Measurements from ENCODE around the gene TBC1D14.

The TBC1D14 gene

GRCh38 chr4:7049295-7049694 lies 139.7 kb downstream of the TBC1D14 start:
- H3K4me3 ChIP-seq (ENCODE audit: low read length, poor library complexity, severe bottlenecking) = no peak overlapping the region
- no peaks in the 10 kb centered on the region for H3K9me3 ChIP-seq (ENCODE audit: insufficient read depth, low read depth, low read length)
- H3K36me3 ChIP-seq (ENCODE audit: insufficient read depth, low read length) = peaks cover 2% of the 10 kb centered on the region; the same call in 1 of the 2 replicates
- H4K20me1 ChIP-seq (ENCODE audit: insufficient read depth, low read length, poor library complexity, severe bottlenecking) = peaks cover 84% of the 10 kb centered on the region
- no peak for TF ChIP-seq EZH2phosphoT487 (IDR thresholded peaks at IDR 0.05; ENCODE audit: borderline replicate concordance)
- TF ChIP-seq, protein P1, sequence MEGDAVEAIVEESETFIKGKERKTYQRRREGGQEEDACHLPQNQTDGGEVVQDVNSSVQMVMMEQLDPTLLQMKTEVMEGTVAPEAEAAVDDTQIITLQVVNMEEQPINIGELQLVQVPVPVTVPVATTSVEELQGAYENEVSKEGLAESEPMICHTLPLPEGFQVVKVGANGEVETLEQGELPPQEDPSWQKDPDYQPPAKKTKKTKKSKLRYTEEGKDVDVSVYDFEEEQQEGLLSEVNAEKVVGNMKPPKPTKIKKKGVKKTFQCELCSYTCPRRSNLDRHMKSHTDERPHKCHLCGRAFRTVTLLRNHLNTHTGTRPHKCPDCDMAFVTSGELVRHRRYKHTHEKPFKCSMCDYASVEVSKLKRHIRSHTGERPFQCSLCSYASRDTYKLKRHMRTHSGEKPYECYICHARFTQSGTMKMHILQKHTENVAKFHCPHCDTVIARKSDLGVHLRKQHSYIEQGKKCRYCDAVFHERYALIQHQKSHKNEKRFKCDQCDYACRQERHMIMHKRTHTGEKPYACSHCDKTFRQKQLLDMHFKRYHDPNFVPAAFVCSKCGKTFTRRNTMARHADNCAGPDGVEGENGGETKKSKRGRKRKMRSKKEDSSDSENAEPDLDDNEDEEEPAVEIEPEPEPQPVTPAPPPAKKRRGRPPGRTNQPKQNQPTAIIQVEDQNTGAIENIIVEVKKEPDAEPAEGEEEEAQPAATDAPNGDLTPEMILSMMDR (conservative IDR thresholded peaks at IDR 0.05; ENCODE audit: low read length) = no peak
- H3K9ac ChIP-seq (ENCODE audit: low read depth, low read length, poor library complexity, severe bottlenecking) = no peak overlapping the region
- peaks cover 10% of the 10 kb centered on the region; the same call in 1 of the 2 replicates for H3K79me2 ChIP-seq (ENCODE audit: insufficient read depth, low read length)
- no peaks in the 10 kb centered on the region for H3K9me2 ChIP-seq (replicated peaks; ENCODE audit: low read depth, low read length)
- peaks cover 38% of the 10 kb centered on the region for H3K4me1 ChIP-seq (ENCODE audit: insufficient read depth, low read length, poor library complexity, severe bottlenecking)
- no peak overlapping the region for H3K4me2 ChIP-seq (ENCODE audit: low read depth, low read length, poor library complexity, severe bottlenecking)
- H2AFZ ChIP-seq (ENCODE audit: low read length) = no peak overlapping the region
- no peaks in the 10 kb centered on the region for H3F3A ChIP-seq (ENCODE audit: low read depth)
- peaks cover 38% of the 10 kb centered on the region for H3K27me3 ChIP-seq (ENCODE audit: insufficient read depth, low read length, poor library complexity, severe bottlenecking)

- Histone ChIP-seq H3K79me2 (ENCODE audit: insufficient read depth, low read length) (peaks cover 7% of the 10 kb centered on the region; the same call in 1 of the 2 replicates), H3K9me3 (ENCODE audit: insufficient read depth, low read depth, low read length) (no peaks in the 10 kb centered on the region), H4K20me1 (ENCODE audit: insufficient read depth, low read length, poor library complexity, severe bottlenecking) (peaks cover 83% of the 10 kb centered on the region), H3K9ac (ENCODE audit: low read depth, low read length, poor library complexity, severe bottlenecking) (no peak overlapping the region), H3K27me3 (ENCODE audit: insufficient read depth, low read length, poor library complexity, severe bottlenecking) (peaks cover 35% of the 10 kb centered on the region), H3K4me1 (ENCODE audit: insufficient read depth, low read length, poor library complexity, severe bottlenecking) (peaks cover 33% of the 10 kb centered on the region), H3K36me3 (ENCODE audit: insufficient read depth, low read length) (peaks cover 7% of the 10 kb centered on the region; the same call in 1 of the 2 replicates), H3K9me2 (replicated peaks; ENCODE audit: low read depth, low read length) (no peaks in the 10 kb centered on the region), H3F3A (ENCODE audit: low read depth) (no peaks in the 10 kb centered on the region), H3K4me3 (ENCODE audit: low read length, poor library complexity, severe bottlenecking) (no peak overlapping the region), H3K4me2 (ENCODE audit: low read depth, low read length, poor library complexity, severe bottlenecking) (no peak overlapping the region), H2AFZ (ENCODE audit: low read length) (no peak overlapping the region)
- no peak for TF ChIP-seq EZH2phosphoT487 (IDR thresholded peaks at IDR 0.05; ENCODE audit: borderline replicate concordance)
- TF ChIP-seq, protein P1 (conservative IDR thresholded peaks at IDR 0.05; ENCODE audit: low read length) = no peak
These were observed 140.1 kb downstream of the TBC1D14 start for GRCh38 chr4:7049739-7050138.

DNA sequence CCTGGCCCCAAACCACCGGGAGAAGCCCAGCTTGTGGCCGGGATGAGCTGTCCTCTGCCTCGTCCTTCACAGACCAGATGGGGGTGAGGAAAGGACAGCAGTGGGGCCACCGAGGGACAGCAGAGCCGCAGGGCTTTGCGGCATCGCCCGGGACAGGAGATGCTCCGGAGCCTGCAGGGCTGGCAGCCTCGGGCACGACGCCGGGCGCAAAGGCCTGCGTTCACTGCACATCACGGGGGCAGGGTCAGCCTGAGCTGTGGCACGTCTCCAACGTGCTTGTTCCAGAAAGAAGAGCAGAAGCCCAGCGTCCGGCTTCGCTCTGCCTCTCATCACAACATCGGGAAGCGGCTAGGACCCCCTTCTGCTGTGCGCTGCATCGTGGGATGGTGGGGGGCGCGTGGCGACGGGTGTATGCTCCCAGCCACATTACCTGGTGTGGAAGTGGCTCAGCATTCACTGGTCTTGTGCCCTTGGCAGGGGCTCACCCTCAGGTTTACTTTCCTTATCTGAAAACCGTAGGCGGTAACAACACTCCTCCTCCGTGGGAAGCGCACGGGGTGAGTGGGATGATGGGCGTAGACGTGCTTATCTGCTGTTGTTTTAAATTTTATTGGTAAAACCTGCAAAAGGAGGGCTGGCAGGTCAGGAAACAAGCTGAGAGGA lies 141.0 kb downstream of the TBC1D14 start:
- Histone ChIP-seq H4K20me1 (ENCODE audit: insufficient read depth, low read length, poor library complexity, severe bottlenecking) (peaks cover 83% of the 10 kb centered on the region), H3K79me2 (ENCODE audit: insufficient read depth, low read length) (peaks cover 4% of the 10 kb centered on the region; the same call in 1 of the 2 replicates), H3K4me3 (ENCODE audit: low read length, poor library complexity, severe bottlenecking) (no peak overlapping the region), H3K4me1 (ENCODE audit: insufficient read depth, low read length, poor library complexity, severe bottlenecking) (peaks cover 24% of the 10 kb centered on the region), H3K9me2 (replicated peaks; ENCODE audit: low read depth, low read length) (no peaks in the 10 kb centered on the region), H3F3A (ENCODE audit: low read depth) (no peaks in the 10 kb centered on the region), H3K36me3 (ENCODE audit: insufficient read depth, low read length) (peaks cover 15% of the 10 kb centered on the region; the same call in 1 of the 2 replicates), H3K9ac (ENCODE audit: low read depth, low read length, poor library complexity, severe bottlenecking) (no peak overlapping the region), H3K9me3 (ENCODE audit: insufficient read depth, low read depth, low read length) (no peaks in the 10 kb centered on the region), H2AFZ (ENCODE audit: low read length) (no peak overlapping the region), H3K4me2 (ENCODE audit: low read depth, low read length, poor library complexity, severe bottlenecking) (no peak overlapping the region), H3K27me3 (ENCODE audit: insufficient read depth, low read length, poor library complexity, severe bottlenecking) (peaks cover 26% of the 10 kb centered on the region)
- TF ChIP-seq, protein P1 (conservative IDR thresholded peaks at IDR 0.05; ENCODE audit: low read length) = no peak
- TF ChIP-seq EZH2phosphoT487 (IDR thresholded peaks at IDR 0.05; ENCODE audit: borderline replicate concordance) = no peak

All from Loucy (cell line).